Heart left ventricle (tissue), 16 donors: ENCODE results near the gene GAN. TPM values are rescaled to one million over a fixed set of nuclear protein-coding genes. Genes with fewer than 3 reads are reported as not detected.

Experiments used
- ATAC-seq, 4 donors: fragments of 200-7000 bp; cut with Tn5 transposase; one replicate each; pipeline ENCODE4 v1.9.1; 2020 to 2022; ENCODE audit warnings: moderate library complexity in 4 of 4, mild to moderate bottlenecking in 3 of 4, moderate number of reproducible peaks in 1 of 4
- DNase-seq, 5 donors: peaks; one replicate each; pipeline ENCODE4 v3.0.0-alpha.2; 2020
- H3K27ac ChIP-seq, 12 donors: fragments of 200-600 bp; sonication (generic) in 4 of 12; one replicate each; pipeline versions ENCODE4 v1.5.0 to v1.8.0; 2016 to 2022; ENCODE audit warnings: mild to moderate bottlenecking in 2 of 12
- H3K27me3 ChIP-seq, 9 donors: fragments of 200-600 bp; sonication (generic) in 2 of 9; one replicate each; pipeline versions ENCODE4 v1.5.1 to v1.8.0; 2016 to 2022; ENCODE audit warnings: mild to moderate bottlenecking in 3 of 9
- H3K36me3 ChIP-seq, 9 donors: fragments of 200-600 bp; sonication (generic) in 2 of 9; one replicate each; pipeline versions ENCODE4 v1.5.0 to v1.8.0; 2018 to 2022; ENCODE audit warnings: mild to moderate bottlenecking in 2 of 9
- H3K4me1 ChIP-seq, 12 donors: fragments of 200-600 bp; sonication (generic) in 4 of 12; one replicate each; pipeline versions ENCODE4 v1.5.0 to v1.8.0; 2016 to 2022; ENCODE audit warnings: mild to moderate bottlenecking in 3 of 12
- H3K4me3 ChIP-seq, 12 donors: fragments of 200-600 bp; sonication (generic) in 4 of 12; one replicate each; pipeline versions ENCODE4 v1.5.0 to v1.8.0; 2017 to 2022; ENCODE audit warnings: mild to moderate bottlenecking in 9 of 12, moderate library complexity in 4 of 12
- H3K9me3 ChIP-seq, 12 donors: fragments of 200-600 bp; sonication (generic) in 4 of 12; one replicate each; pipeline versions ENCODE4 v1.5.0 to v1.8.0; 2016 to 2022; ENCODE audit warnings: mild to moderate bottlenecking in 1 of 12
- POLR2A ChIP-seq, 2 donors: fragments of 450-650 bp; IDR thresholded peaks; one replicate each; pipeline ENCODE4 v1.6.1; 2017; ENCODE audit warnings: antibody characterized with exemption in 2 of 2, mild to moderate bottlenecking in 2 of 2, moderate library complexity in 2 of 2
- WGBS, 4 donors: extraction: QIAGEN DNeasy Blood & Tissue Kit in 2 of 4; methylation state at CpG; one replicate each; pipeline versions ENCODE4 v1.1.5 to v1.1.7; 2013 to 2018; 5-methylcytosine and 5-hydroxymethylcytosine counted together
- intact Hi-C, 10 donors: fragments of 100-400 bp; cut with DNase I; formaldehyde crosslinking; loops; one replicate each; pipeline versions ENCODE4 v1.11.1 to v1.14.2; 2022
- polyA plus RNA-seq, 2 donors: library from polyadenylated mRNA; stranded (reverse); fragments of 200-250 nt; gene quantifications; one replicate each; pipeline ENCODE4 v1.2.3, GENCODE V29; 2013
- total RNA-seq, 9 donors: library from RNA; depleted of rRNA in 2 of 9; stranded (reverse); fragments of >200 nt in 2 of 9; fragmentation: NEBNext Ultra II Directional in 3 of 9; extraction: Animal tissue kit (Norgen Biotek cat#: 25700) in 3 of 9; gene quantifications; one replicate each; pipeline versions ENCODE4 v1.1.0 to v1.2.4, GENCODE V29; 2016 to 2023
- TF ChIP-seq, protein P1 (sequence below), 12 donors: fragments of 200-600 bp; sonication (generic) in 4 of 12; IDR thresholded peaks; one replicate each; pipeline versions ENCODE4 v1.5.0 to v1.8.0; 2018 to 2022; ENCODE audit warnings: antibody characterized with exemption in 12 of 12, mild to moderate bottlenecking in 5 of 12
- donor health status: ischemic (EF 13 %, LVEDD 7.1; RV severe dilation, severe dysfunction).
- donor health status: healthy with polysubstance abuse.
- donor health status: DM: no; HTN: yes; CAD: no.
- donor health status: DM: no; HTN: no; CAD: no.
- donor health status: ischemic (EF 25% LVEDD 6.9; RV normal size, moderate dysfunction).
- donor health status: ischemic (EF 25% LVEDD 5.7; RV mildly dilated, moderate dysfunction).
- donor health status: healthy.
- donor health status: DM: yes; HTN: yes; CAD: no.
- donor health status: ischemic (EF 35%, LVEDD 5.7; RV mildly dilated, moderate dysfunction).
- donor health status: nonischemic (EF 11% LVEDD 7.7; RV severe dilation, severe dysfunction).
- donor health status: DM: yes; HTN: yes; CAD: no.
- donor health status: PGD.
- donor health status: ischemic (EF 29% LVEDD 5.4; RV normal size, mild dysfunction).
- donor health status: nonischemic (EF 23%, LVEDD 6.1; RV moderate dilation, normal function).

The GAN gene
- total and polyA plus RNA-seq, 11 donors = 1.6 to 17.7 (median 11.5) TPM

DNA sequence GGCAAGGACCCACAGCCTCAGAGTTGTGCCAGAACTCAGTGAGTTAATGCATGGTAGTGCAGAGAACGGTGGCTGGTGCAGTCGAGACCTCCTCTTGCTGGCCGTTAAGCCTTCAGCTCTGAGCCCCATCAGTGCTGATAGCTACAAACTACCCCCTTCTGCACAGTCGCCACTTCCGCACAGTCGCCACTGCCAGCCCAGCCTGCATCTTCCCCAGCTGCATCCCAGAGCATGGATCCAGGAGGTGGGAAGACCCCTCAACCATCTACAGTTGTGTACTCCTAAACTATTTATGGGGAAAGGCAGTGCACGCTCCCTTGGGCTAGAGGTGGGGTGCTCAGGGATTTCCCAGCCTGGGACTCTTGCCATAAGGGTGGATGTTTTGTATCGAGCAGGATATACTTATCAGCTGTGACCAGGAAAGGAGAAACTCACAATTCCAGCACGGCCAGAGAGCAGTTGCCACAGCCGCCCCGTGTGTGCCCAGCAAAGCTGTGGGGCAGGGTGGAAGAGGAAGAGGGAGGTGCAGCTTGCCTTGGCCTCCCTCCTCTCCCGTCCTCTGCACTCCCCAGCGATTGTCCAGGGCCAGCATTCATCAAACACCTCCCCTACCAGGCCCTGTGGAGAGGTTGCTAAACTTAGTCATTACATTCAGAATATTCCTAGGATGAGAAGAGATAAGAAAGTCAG is 80.3 kb downstream of the GAN start:
- Histone ChIP-seq H3K27me3 (no peaks in the 10 kb centered on the region), H3K9me3 (peaks cover 0 to 10% (median 0%) of the 10 kb centered on the region in 12 donors), H3K36me3 (peaks cover 0 to 16% (median 5%) of the 10 kb centered on the region in 9 donors), H3K4me1 (peaks cover 5 to 27% (median 13%) of the 10 kb centered on the region in 12 donors), H3K4me3 (no peak overlapping the region), H3K27ac (peak overlapping the region in 11 of 12 donors; percentile 1 to 78 (median 51))
- DNase-seq (peak in 4 of 5 donors; percentile 35 to 67 (median 42)), ATAC-seq (peak; percentile 57 to 89 (median 81))
- intact Hi-C loops = no loop called here
- WGBS, 4 donors = 19 to 35% (median 22%) methylated on average over 12 to 13 of the region's 13 CpGs
- TF ChIP-seq, protein P1, sequence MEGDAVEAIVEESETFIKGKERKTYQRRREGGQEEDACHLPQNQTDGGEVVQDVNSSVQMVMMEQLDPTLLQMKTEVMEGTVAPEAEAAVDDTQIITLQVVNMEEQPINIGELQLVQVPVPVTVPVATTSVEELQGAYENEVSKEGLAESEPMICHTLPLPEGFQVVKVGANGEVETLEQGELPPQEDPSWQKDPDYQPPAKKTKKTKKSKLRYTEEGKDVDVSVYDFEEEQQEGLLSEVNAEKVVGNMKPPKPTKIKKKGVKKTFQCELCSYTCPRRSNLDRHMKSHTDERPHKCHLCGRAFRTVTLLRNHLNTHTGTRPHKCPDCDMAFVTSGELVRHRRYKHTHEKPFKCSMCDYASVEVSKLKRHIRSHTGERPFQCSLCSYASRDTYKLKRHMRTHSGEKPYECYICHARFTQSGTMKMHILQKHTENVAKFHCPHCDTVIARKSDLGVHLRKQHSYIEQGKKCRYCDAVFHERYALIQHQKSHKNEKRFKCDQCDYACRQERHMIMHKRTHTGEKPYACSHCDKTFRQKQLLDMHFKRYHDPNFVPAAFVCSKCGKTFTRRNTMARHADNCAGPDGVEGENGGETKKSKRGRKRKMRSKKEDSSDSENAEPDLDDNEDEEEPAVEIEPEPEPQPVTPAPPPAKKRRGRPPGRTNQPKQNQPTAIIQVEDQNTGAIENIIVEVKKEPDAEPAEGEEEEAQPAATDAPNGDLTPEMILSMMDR (IDR thresholded peaks at IDR 0.05) = no peak
- no peak for TF ChIP-seq POLR2A (IDR thresholded peaks at IDR 0.05)

DNA sequence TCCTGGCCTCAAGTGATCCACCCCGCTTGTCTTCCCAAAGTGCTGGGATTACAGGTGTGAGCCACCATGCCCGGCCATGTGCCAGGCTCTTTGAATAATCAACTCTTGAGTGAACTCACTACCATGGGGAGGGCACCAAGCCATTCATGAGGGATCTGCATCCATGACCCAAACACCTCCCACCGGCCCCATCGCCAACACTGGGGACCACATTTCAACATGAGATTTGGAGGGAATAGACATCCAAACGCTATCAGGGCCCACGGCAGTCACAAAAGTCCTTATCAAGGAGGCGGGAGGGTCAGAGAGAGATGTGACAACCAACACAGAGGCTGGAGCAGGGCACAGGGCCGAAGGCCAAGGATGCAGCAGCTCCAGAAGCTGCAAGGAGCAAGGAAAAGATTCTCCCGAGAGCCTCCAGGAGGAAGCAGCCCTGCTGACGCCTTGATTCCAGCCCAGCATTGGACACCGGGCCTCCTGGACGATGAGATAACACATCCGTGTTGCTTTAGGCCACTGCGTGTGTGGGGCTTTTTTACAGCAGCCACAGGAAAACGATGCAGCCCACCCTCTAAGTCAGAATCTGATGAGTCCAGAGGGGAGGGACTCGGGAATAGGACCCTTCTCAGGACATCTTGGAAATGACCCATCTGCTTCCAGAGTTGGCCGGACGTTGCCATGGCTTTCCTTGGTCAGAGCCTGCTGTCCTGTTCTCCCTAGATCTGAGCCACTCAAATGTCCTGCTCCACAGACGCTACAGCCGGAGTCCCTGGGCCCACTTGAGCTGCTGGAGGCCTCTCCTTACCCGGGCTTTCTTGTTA is 82.5 kb downstream of the GAN start:
- no peak overlapping the region for H3K4me3 ChIP-seq
- ATAC-seq (no peak), DNase-seq (no peak)
- intact Hi-C loops = no loop called here
- H3K27ac ChIP-seq = peak overlapping the region in 1 of 12 donors; percentile 18
- H3K36me3 ChIP-seq = no peaks in the 10 kb centered on the region
- H3K9me3 ChIP-seq = peaks cover 0 to 12% (median 0%) of the 10 kb centered on the region in 12 donors
- 72 to 81% (median 76%) methylated on average over 20 to 21 of the region's 21 CpGs for WGBS, 4 donors
- peaks cover 5 to 27% (median 18%) of the 10 kb centered on the region in 12 donors for H3K4me1 ChIP-seq
- TF ChIP-seq POLR2A (IDR thresholded peaks at IDR 0.05) = no peak
- TF ChIP-seq, protein P1 (IDR thresholded peaks at IDR 0.05) = no peak
- H3K27me3 ChIP-seq = no peaks in the 10 kb centered on the region

- no peak for TF ChIP-seq POLR2A (IDR thresholded peaks at IDR 0.05)
- TF ChIP-seq, protein P1 (IDR thresholded peaks at IDR 0.05) = no peak
- Histone ChIP-seq H3K36me3 (no peaks in the 10 kb centered on the region), H3K27ac (no peak overlapping the region), H3K9me3 (peaks cover 0 to 12% (median 0%) of the 10 kb centered on the region in 12 donors), H3K27me3 (no peaks in the 10 kb centered on the region), H3K4me1 (peaks cover 5 to 27% (median 18%) of the 10 kb centered on the region in 12 donors), H3K4me3 (no peak overlapping the region)
- intact Hi-C loops = no loop called here
- no peak for DNase-seq
- ATAC-seq = no peak
- 79 to 87% (median 86%) methylated on average over 13 to 14 of the region's 14 CpGs for WGBS, 4 donors
Measured at GRCh38 chr16:81397879-81398520, 83.2 kb downstream of the GAN start.
